ENCODE measurements around the gene ALDOC. TPM values are rescaled to one million over a fixed set of nuclear protein-coding genes. Genes with fewer than 3 reads are reported as not detected.

ALDOC gene
- total and polyA plus RNA-seq, 2 of the 13 experiments (the other 11 are each of a cell fraction or from before 2014, with no cell fraction given) = 15.4 to 60.9 TPM

GRCh38 chr17:28536532-28537218 lies 40.0 kb downstream of the ALDOC start:
- intact Hi-C loops (cut with micrococcal nuclease; ENCODE audit: unreplicated experiment) (no loop called here), in situ Hi-C loops (cut with HindIII; ENCODE audit: extremely low pct_ligation_motif_present, low pct_unique_long_range_greater_than_20kb) (no loop called here)
- Histone ChIP-seq H3K4me1 (ENCODE audit: insufficient read depth, low read length) (peaks cover 6% of the 10 kb centered on the region), H4K20me1 (ENCODE audit: insufficient read depth, low read length) (no peaks in the 10 kb centered on the region), H2AFZ (ENCODE audit: low read length) (no peak overlapping the region), H3K79me2 (ENCODE audit: insufficient read depth, low read length) (no peaks in the 10 kb centered on the region), H3K27me3 (ENCODE audit: control insufficient read depth in 1 of 2, insufficient read depth in 2 of 2, low read length in 2 of 2) (peaks cover 4 to 37% of the 10 kb centered on the region in 2 experiments; a peak in 4 of 5 replicates), H3K36me3 (replicated peaks in 1 of 2; ENCODE audit: control insufficient read depth in 1 of 2, insufficient read depth in 2 of 2, low read length in 2 of 2) (no peaks in the 10 kb centered on the region), H3K4me2 (ENCODE audit: low read depth, low read length) (no peak overlapping the region), H3K9ac (ENCODE audit: insufficient read depth, low read depth, low read length) (no peak overlapping the region), H3K4me3 (replicated peaks in 1 of 3; ENCODE audit: insufficient read depth in 1 of 3, low read depth in 2 of 3, low read length in 3 of 3) (no peak overlapping the region), H3K27ac (ENCODE audit: extremely low read length, insufficient read depth, low read length) (no peak overlapping the region), H3K9me3 (ENCODE audit: low read length) (no peaks in the 10 kb centered on the region)
- peak; percentile 26; the same call in 1 of the 3 replicates for ATAC-seq
- BruUV-seq (replicated peaks) = no TSS peak
- CTCF ChIA-PET (ENCODE audit: low intra/inter-chr PET ratio, low total read pairs) = no interaction called here
- no peak for TF ChIP-seq CENPBD1 (CRISPR knock-in tag; IDR thresholded peaks at IDR 0.05; ENCODE audit: borderline replicate concordance, low read depth)
- TF ChIP-seq PBX2 (CRISPR knock-in tag; IDR thresholded peaks at IDR 0.05) = peak; percentile 53; the same call in 1 of the 2 replicates
- FAIRE-seq = no peak
- POLR2A ChIA-PET = no interaction called here
- WGBS (ENCODE audit: low lambda C conversion rate) = 7% methylated on average over 4 of the region's 9 CpGs
- DNase-seq (ENCODE audit: low spot score) = no peak

- CTCF ChIA-PET (ENCODE audit: low intra/inter-chr PET ratio, low total read pairs) = no interaction called here
- POLR2A ChIA-PET = interaction anchor here (0.5 kb wide), 1 partner anchor 1146 kb away, joined by 3 read pairs; no protein-coding TSS in a partner anchor
- BruUV-seq (replicated peaks) = no TSS peak
- Histone ChIP-seq H3K36me3 (replicated peaks in 1 of 2; ENCODE audit: control insufficient read depth in 1 of 2, insufficient read depth in 2 of 2, low read length in 2 of 2) (no peaks in the 10 kb centered on the region), H3K9me3 (ENCODE audit: low read length) (no peaks in the 10 kb centered on the region), H3K27ac (ENCODE audit: extremely low read length, insufficient read depth, low read length) (no peak overlapping the region), H3K27me3 (ENCODE audit: control insufficient read depth in 1 of 2, insufficient read depth in 2 of 2, low read length in 2 of 2) (peaks cover 8 to 43% of the 10 kb centered on the region in 2 experiments; a peak in 4 of 5 replicates), H3K9ac (ENCODE audit: insufficient read depth, low read depth, low read length) (no peak overlapping the region), H4K20me1 (ENCODE audit: insufficient read depth, low read length) (no peaks in the 10 kb centered on the region), H3K4me1 (ENCODE audit: insufficient read depth, low read length) (peaks cover 6% of the 10 kb centered on the region), H3K79me2 (ENCODE audit: insufficient read depth, low read length) (no peaks in the 10 kb centered on the region), H3K4me3 (replicated peaks in 1 of 3; ENCODE audit: insufficient read depth in 1 of 3, low read depth in 2 of 3, low read length in 3 of 3) (no peak overlapping the region), H3K4me2 (ENCODE audit: low read depth, low read length) (no peak overlapping the region), H2AFZ (ENCODE audit: low read length) (no peak overlapping the region)
- TF ChIP-seq ZNF362 (CRISPR knock-in tag; IDR thresholded peaks at IDR 0.05; ENCODE audit: borderline replicate concordance) (no peak), CTCF (CRISPR knock-in tag; IDR thresholded peaks at IDR 0.05) (0 out of 2 replicates have a peak, but pooled peaks have one; percentile 8)
- peak; percentile 37; the same call in 2 of the 3 replicates for ATAC-seq
- DNase-seq (ENCODE audit: low spot score) = no peak
- in situ Hi-C loops (cut with HindIII; ENCODE audit: extremely low pct_ligation_motif_present, low pct_unique_long_range_greater_than_20kb) = loop anchor here (5.0 kb wide), 1 partner anchor 38 kb away; no protein-coding TSS in a partner anchor
- 55% methylated on average over 4 of the region's 11 CpGs for WGBS (ENCODE audit: low lambda C conversion rate)
- no peak for FAIRE-seq
- intact Hi-C loops (cut with micrococcal nuclease; ENCODE audit: unreplicated experiment) = no loop called here
These were observed 41.8 kb downstream of the ALDOC start for GRCh38 chr17:28534740-28535375.
